COLO829 (cell line): Measurements from ENCODE around the gene MKS1.

Source experiments
- DNase-seq: peaks from one replicate; pipeline ENCODE4 v3.0.0; 2012; ENCODE audit warnings: low spot score

The MKS1 gene

GRCh38 chr17:58200024-58200633 lies 18.9 kb downstream of the MKS1 start:
- DNase-seq: peak; percentile 61

GRCh38 chr17:58196610-58197009 lies 22.4 kb downstream of the MKS1 start:
- DNase-seq: no peak

- DNase-seq: no peak
These were observed 23.4 kb downstream of the MKS1 start for GRCh38 chr17:58195518-58196123.

GRCh38 chr17:58193641-58194255 lies 25.3 kb downstream of the MKS1 start:
- DNase-seq: no peak

GRCh38 chr17:58192612-58193011 lies 26.4 kb downstream of the MKS1 start, which contains the start of gene EPX:
Gene EPX (plus strand): TSS chr17:58192726. CDS start chr17:58192847, 121 bp downstream.
- no peak for DNase-seq

- no peak for DNase-seq
These were observed 27.7 kb downstream of the MKS1 start for GRCh38 chr17:58191241-58191896.

- peak; percentile 76 for DNase-seq
These were observed 29.5 kb downstream of the MKS1 start for GRCh38 chr17:58189436-58190146.

- no peak for DNase-seq
These were observed 31.4 kb downstream of the MKS1 start for GRCh38 chr17:58187675-58188074.

GRCh38 chr17:58187063-58187462 lies 32.0 kb downstream of the MKS1 start:
- no peak for DNase-seq

GRCh38 chr17:58186591-58186990 lies 32.5 kb downstream of the MKS1 start:
- DNase-seq: no peak

GRCh38 chr17:58184986-58185761 lies 33.9 kb downstream of the MKS1 start:
- DNase-seq: no peak

- no peak for DNase-seq
These were observed 34.6 kb downstream of the MKS1 start for GRCh38 chr17:58184308-58184985.

- DNase-seq: no peak
These were observed 35.5 kb downstream of the MKS1 start for GRCh38 chr17:58183514-58183913.

GRCh38 chr17:58181796-58182195 lies 37.3 kb downstream of the MKS1 start:
- DNase-seq: no peak

GRCh38 chr17:58176200-58176599 lies 42.9 kb downstream of the MKS1 start:
- no peak for DNase-seq

GRCh38 chr17:58174871-58175270 lies 44.2 kb downstream of the MKS1 start:
- DNase-seq: no peak

- no peak for DNase-seq
These were observed 46.5 kb downstream of the MKS1 start for GRCh38 chr17:58172369-58173071.

- no peak for DNase-seq
These were observed 48.4 kb downstream of the MKS1 start for GRCh38 chr17:58170622-58171021.

- DNase-seq: no peak
These were observed 52.4 kb downstream of the MKS1 start, which contains the start of gene OR4D2 for GRCh38 chr17:58166682-58167081. Gene OR4D2 (plus strand): TSS chr17:58166982. CDS start chr17:58169656, 2,674 bp downstream.

- DNase-seq: no peak
These were observed 53.1 kb downstream of the MKS1 start for GRCh38 chr17:58165981-58166380.
